PC-9 (cell line): Measurements from ENCODE around the gene TAS1R2. TPM values are rescaled to one million over a fixed set of nuclear protein-coding genes. Genes with fewer than 3 reads are reported as not detected.

Experiments used
- BruUV-seq: library from RNA; stranded (reverse); fragments of 400-500 nt; replicated peaks from 2 replicates; lab custom pipeline; 2021; lab: Mats Ljungman, UMichigan
- CTCF ChIA-PET: fragments of 300-600 bp; sonication (Branson Sonifier 250); formaldehyde crosslinking; loops from one replicate; lab custom pipeline; 2022; ENCODE audit warnings: antibody characterized with exemption; lab: Charles Lee
- POLR2A ChIA-PET: fragments of 300-600 bp; sonication (Branson Sonifier 250); formaldehyde crosslinking; loops from one replicate; lab custom pipeline; 2022; ENCODE audit warnings: antibody characterized with exemption; ENCODE audit not compliant: unreplicated experiment; lab: Charles Lee
- DNase-seq, 2 experiments: peaks; one replicate each; pipeline versions ENCODE4 v3.0.0 to v3.0.0-alpha.2; 2015 to 2022; ENCODE audit warnings: mixed read lengths in 1 of 2
- H2AFZ ChIP-seq: fragments of 200-600 bp; sonication (generic); 2 replicates; pipeline ENCODE4 v1.8.1; 2017; ENCODE audit warnings: antibody characterized with exemption
- H3F3A ChIP-seq: fragments of 200-600 bp; sonication (generic); 2 replicates; pipeline ENCODE4 v1.8.1; 2017; ENCODE audit warnings: antibody characterized with exemption, mild to moderate bottlenecking, low read depth; ENCODE audit not compliant: insufficient read depth
- H3K27ac ChIP-seq: fragments of 200-600 bp; sonication (generic); 2 replicates; pipeline ENCODE4 v1.6.1; 2016; ENCODE audit warnings: mixed run types
- H3K27me3 ChIP-seq: fragments of 200-600 bp; sonication (generic); 2 replicates; pipeline ENCODE4 v1.6.1; 2016; ENCODE audit warnings: low read depth, mixed run types; ENCODE audit not compliant: insufficient read depth
- H3K36me3 ChIP-seq: fragments of 200-600 bp; sonication (generic); 2 replicates; pipeline ENCODE4 v1.6.1; 2016; ENCODE audit warnings: low read depth, mixed run types
- H3K4me1 ChIP-seq: fragments of 200-600 bp; sonication (generic); replicated peaks from 2 replicates; pipeline ENCODE4 v1.6.1; 2016; ENCODE audit warnings: mixed run types; ENCODE audit not compliant: insufficient read depth
- H3K4me2 ChIP-seq: fragments of 200-600 bp; sonication (generic); 2 replicates; pipeline ENCODE4 v1.6.1; 2017; ENCODE audit warnings: mixed run types
- H3K4me3 ChIP-seq: fragments of 200-600 bp; sonication (generic); 2 replicates; pipeline ENCODE4 v1.6.1; 2016; ENCODE audit warnings: mixed run types
- H3K79me2 ChIP-seq: fragments of 200-600 bp; sonication (generic); 2 replicates; pipeline ENCODE4 v1.6.1; 2017; ENCODE audit warnings: low read depth, mixed run types
- H3K9me2 ChIP-seq: fragments of 200-600 bp; sonication (generic); 2 replicates; pipeline ENCODE4 v1.8.1; 2017; ENCODE audit warnings: mild to moderate bottlenecking; ENCODE audit not compliant: insufficient read depth
- H3K9me3 ChIP-seq: fragments of 200-600 bp; sonication (generic); 2 replicates; pipeline ENCODE4 v1.8.1; 2016; ENCODE audit warnings: low read depth; ENCODE audit not compliant: insufficient read depth
- H4K20me1 ChIP-seq: fragments of 200-600 bp; sonication (generic); 2 replicates; pipeline ENCODE4 v1.8.1; 2017; ENCODE audit not compliant: insufficient read depth
- EZH2 ChIP-seq: fragments of 200-600 bp; sonication (generic); IDR thresholded peaks from 2 replicates; pipeline ENCODE4 v1.8.0; 2017; ENCODE audit warnings: antibody characterized with exemption, low read depth
- intact Hi-C: fragments of 100-400 bp; cut with micrococcal nuclease; formaldehyde crosslinking; loops from one replicate; pipeline ENCODE4 v1.10.0; 2022; ENCODE audit not compliant: unreplicated experiment
- total RNA-seq: library from RNA; stranded (reverse); gene quantifications from 2 replicates; pipeline ENCODE4 v1.2.3, GENCODE V29; 2021
- TF ChIP-seq, protein P1 (sequence below): fragments of 200-600 bp; sonication (generic); conservative IDR thresholded peaks from 2 replicates; pipeline ENCODE4 v1.6.1; 2017; ENCODE audit warnings: mixed run types, antibody characterized with exemption, mild to moderate bottlenecking, moderate library complexity

The TAS1R2 gene
- total RNA-seq, 1 experiment from 2014 or later: not detected

DNA sequence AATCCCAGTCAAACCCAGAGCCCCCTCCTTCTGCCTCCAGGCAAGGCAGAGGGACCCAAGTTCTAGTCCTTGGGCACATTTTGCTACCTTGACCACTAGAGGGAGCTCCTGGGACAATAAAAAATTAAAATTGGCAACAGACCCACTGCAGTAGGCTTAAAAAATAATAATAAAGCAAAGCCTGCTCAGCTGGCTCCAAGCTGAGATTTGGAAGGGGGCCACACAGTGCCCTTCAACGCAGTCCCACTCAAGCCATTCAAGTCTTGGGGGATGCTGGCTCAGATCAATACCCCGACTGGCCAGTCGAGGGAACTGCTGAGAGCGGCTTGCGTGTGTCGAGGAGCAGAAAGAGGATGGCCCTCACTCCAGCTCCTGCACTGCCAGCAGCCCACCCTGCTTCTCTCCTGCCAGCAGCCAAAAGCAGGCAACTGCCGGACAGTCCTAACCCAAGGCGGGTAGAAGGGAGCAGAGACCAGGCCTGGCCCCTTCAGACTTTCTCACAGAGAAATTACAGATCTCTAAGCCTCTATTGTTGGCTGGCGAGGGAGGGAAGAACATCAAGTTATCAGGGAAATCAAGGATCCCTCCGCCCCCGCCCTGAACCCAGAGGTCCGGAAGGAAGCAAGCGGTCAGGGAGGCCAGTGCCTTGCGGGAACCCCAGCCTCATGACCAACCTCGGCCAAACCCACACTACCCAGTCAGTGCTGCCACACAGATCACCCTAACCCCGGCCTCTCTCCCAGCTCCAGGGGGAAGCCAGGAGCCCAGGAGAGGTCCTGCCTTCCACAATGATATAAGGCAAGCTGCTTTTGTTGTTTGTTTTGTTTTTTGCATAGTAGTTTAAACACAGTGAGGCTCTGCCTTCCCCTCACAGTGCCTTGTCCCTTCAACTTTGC, 47.8 kb upstream of the TAS1R2 start:
- TF ChIP-seq, protein P1, sequence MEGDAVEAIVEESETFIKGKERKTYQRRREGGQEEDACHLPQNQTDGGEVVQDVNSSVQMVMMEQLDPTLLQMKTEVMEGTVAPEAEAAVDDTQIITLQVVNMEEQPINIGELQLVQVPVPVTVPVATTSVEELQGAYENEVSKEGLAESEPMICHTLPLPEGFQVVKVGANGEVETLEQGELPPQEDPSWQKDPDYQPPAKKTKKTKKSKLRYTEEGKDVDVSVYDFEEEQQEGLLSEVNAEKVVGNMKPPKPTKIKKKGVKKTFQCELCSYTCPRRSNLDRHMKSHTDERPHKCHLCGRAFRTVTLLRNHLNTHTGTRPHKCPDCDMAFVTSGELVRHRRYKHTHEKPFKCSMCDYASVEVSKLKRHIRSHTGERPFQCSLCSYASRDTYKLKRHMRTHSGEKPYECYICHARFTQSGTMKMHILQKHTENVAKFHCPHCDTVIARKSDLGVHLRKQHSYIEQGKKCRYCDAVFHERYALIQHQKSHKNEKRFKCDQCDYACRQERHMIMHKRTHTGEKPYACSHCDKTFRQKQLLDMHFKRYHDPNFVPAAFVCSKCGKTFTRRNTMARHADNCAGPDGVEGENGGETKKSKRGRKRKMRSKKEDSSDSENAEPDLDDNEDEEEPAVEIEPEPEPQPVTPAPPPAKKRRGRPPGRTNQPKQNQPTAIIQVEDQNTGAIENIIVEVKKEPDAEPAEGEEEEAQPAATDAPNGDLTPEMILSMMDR: peak; percentile 89
- no peak for TF ChIP-seq EZH2
- POLR2A ChIA-PET: no interaction called here
- no peak overlapping the region for H3K4me2 ChIP-seq

DNA sequence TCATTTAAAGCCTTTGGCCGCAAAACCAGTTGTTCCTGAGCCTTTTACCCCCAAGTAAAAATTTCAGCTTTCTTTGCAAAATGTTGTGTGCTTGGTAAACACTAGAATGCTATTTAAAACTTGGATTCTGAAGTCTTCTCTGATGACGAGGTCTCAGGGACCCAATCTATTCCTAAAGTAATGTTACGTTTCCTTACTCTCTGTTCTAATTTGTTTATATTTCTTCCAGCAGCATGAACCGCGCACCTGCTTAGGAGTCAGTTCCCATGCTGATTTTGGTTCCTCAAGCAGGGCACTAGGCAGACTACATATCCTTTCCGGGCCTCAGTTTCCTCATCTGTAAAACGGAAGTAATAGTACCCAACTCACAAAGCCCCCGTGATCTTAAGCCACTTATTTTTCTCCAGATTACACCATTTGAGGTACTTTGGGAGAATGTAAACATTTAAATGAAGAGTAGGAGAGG, 43.9 kb upstream of the TAS1R2 start:
- CTCF ChIA-PET: interaction anchor here (0.6 to 1.4 kb wide), 2 partner anchors 10 to 193 kb away, joined by 3 to 8 read pairs; no protein-coding TSS in a partner anchor
- Histone ChIP-seq H3F3A (peaks cover 14% of the 10 kb centered on the region), H3K4me1 (peaks cover 20% of the 10 kb centered on the region), H3K4me3 (peak overlapping the region; percentile 77; the same call in 1 of the 2 replicates), H3K4me2 (peak overlapping the region; percentile 83), H3K27ac (peak overlapping the region; percentile 91), H4K20me1 (no peaks in the 10 kb centered on the region), H2AFZ (peak overlapping the region; percentile 83), H3K9me2 (no peaks in the 10 kb centered on the region), H3K9me3 (no peaks in the 10 kb centered on the region), H3K27me3 (no peaks in the 10 kb centered on the region), H3K36me3 (no peaks in the 10 kb centered on the region), H3K79me2 (no peaks in the 10 kb centered on the region)
- POLR2A ChIA-PET: interaction anchor here (0.8 to 1.0 kb wide), 3 partner anchors 106 to 303 kb away, joined by 5 to 9 read pairs (median 6); no protein-coding TSS in a partner anchor
- TSS peak; percentile 86 for BruUV-seq
- no peak for TF ChIP-seq EZH2
- TF ChIP-seq, protein P1: no peak
- intact Hi-C loops: loop anchor here (1.0 to 10.0 kb wide), 3 partner anchors 51 to 112 kb away; partner anchors contain the start of gene IFFO2
- peak in 1 of 2 experiments; percentile 77 for DNase-seq

More for the DNA sequence above, 47.8 kb upstream of the TAS1R2 start:
- peak in 1 of 2 experiments; percentile 54 for DNase-seq
- peaks cover 14% of the 10 kb centered on the region for H3F3A ChIP-seq
- no peaks in the 10 kb centered on the region for H3K79me2 ChIP-seq
- intact Hi-C loops: loop anchor here (1.0 to 10.0 kb wide), 2 partner anchors 48 to 189 kb away; partner anchors contain the start of gene IFFO2
- H3K27me3 ChIP-seq: no peaks in the 10 kb centered on the region
- no peak overlapping the region for H3K27ac ChIP-seq
- CTCF ChIA-PET: interaction anchor here (0.7 to 1.4 kb wide), 6 partner anchors 15 to 328 kb away, joined by 3 to 5 read pairs (median 4); partner anchors contain the start of gene IFFO2
- H4K20me1 ChIP-seq: no peaks in the 10 kb centered on the region
- H3K36me3 ChIP-seq: no peaks in the 10 kb centered on the region
- H3K9me2 ChIP-seq: no peaks in the 10 kb centered on the region
- no TSS peak for BruUV-seq
- peaks cover 14% of the 10 kb centered on the region for H3K4me1 ChIP-seq
- no peak overlapping the region for H2AFZ ChIP-seq
- no peaks in the 10 kb centered on the region for H3K9me3 ChIP-seq
- no peak overlapping the region for H3K4me3 ChIP-seq
